HG02973 (cell line): ENCODE measurements around the gene SERPINB1.

ENCODE experiments used
- ATAC-seq: cut with Tn5 transposase; IDR thresholded peaks from one replicate; pipeline ENCODE4 v1.9.1; 2021; ENCODE audit warnings: moderate library complexity; ENCODE audit not compliant: unreplicated experiment

Gene SERPINB1

GRCh38 chr6:2795162-2795561 is 46.5 kb downstream of the SERPINB1 start:
- no peak for ATAC-seq

GRCh38 chr6:2794171-2794730 is 47.4 kb downstream of the SERPINB1 start:
- no peak for ATAC-seq

GRCh38 chr6:2793534-2794151 is 48.0 kb downstream of the SERPINB1 start:
- no peak for ATAC-seq

GRCh38 chr6:2792330-2793110 is 49.1 kb downstream of the SERPINB1 start:
- ATAC-seq = no peak

GRCh38 chr6:2791450-2791974 is 50.2 kb downstream of the SERPINB1 start:
- ATAC-seq = no peak

- ATAC-seq = peak; percentile 54
These were observed 50.8 kb downstream of the SERPINB1 start for GRCh38 chr6:2790588-2791449.

GRCh38 chr6:2786269-2786668 is 55.4 kb downstream of the SERPINB1 start:
- ATAC-seq = no peak

- ATAC-seq = no peak
These were observed 56.7 kb downstream of the SERPINB1 start for GRCh38 chr6:2784930-2785329.

GRCh38 chr6:2784061-2784460 is 57.6 kb downstream of the SERPINB1 start:
- ATAC-seq = no peak

GRCh38 chr6:2783188-2783963 is 58.3 kb downstream of the SERPINB1 start:
- no peak for ATAC-seq

GRCh38 chr6:2782825-2783187 is 58.9 kb downstream of the SERPINB1 start:
- no peak for ATAC-seq

GRCh38 chr6:2782356-2782708 is 59.3 kb downstream of the SERPINB1 start:
- ATAC-seq = no peak
